SHP77 (cell line): Measurements from ENCODE around the gene HSPG2.
"Not testable (repeated sequence)": the region's sequence is repeated elsewhere in the genome, so short reads cannot be mapped to it uniquely, and the experiment has no call there.

ENCODE experiments used
- DNase-seq, 2 experiments: peaks; one replicate each; lab custom pipeline; 2025; lab: John Stamatoyannopoulos, UW

Gene HSPG2

GRCh38 chr1:21843208-21843607, 93.9 kb downstream of the HSPG2 start:
- no peak for DNase-seq

GRCh38 chr1:21842606-21843162, 94.4 kb downstream of the HSPG2 start:
- DNase-seq, result no peak

GRCh38 chr1:21841852-21842466, 95.2 kb downstream of the HSPG2 start:
- no peak for DNase-seq

- DNase-seq, result no peak
These were observed 96.1 kb downstream of the HSPG2 start for GRCh38 chr1:21840981-21841380.

GRCh38 chr1:21839337-21840037, 97.6 kb downstream of the HSPG2 start:
- DNase-seq, result no peak

- no peak for DNase-seq
These were observed 98.6 kb downstream of the HSPG2 start for GRCh38 chr1:21838359-21839157.

GRCh38 chr1:21837476-21837875, 99.6 kb downstream of the HSPG2 start:
- no peak for DNase-seq

- no peak for DNase-seq
These were observed 100.4 kb downstream of the HSPG2 start for GRCh38 chr1:21836729-21837128.

GRCh38 chr1:21836010-21836409, 101.1 kb downstream of the HSPG2 start:
- DNase-seq, result no peak

- DNase-seq, result no peak
These were observed 102.4 kb downstream of the HSPG2 start for GRCh38 chr1:21834666-21835065.

GRCh38 chr1:21834094-21834493, 103.0 kb downstream of the HSPG2 start:
- no peak for DNase-seq

GRCh38 chr1:21833392-21833976, 103.6 kb downstream of the HSPG2 start:
- no peak for DNase-seq

GRCh38 chr1:21831454-21831970, 105.6 kb downstream of the HSPG2 start:
- no peak for DNase-seq

- DNase-seq, result no peak
These were observed 106.2 kb downstream of the HSPG2 start for GRCh38 chr1:21830792-21831453.

GRCh38 chr1:21829294-21829693, 107.8 kb downstream of the HSPG2 start:
- DNase-seq, result no peak

GRCh38 chr1:21828506-21829210, 108.5 kb downstream of the HSPG2 start:
- no peak for DNase-seq

GRCh38 chr1:21828075-21828474, 109.0 kb downstream of the HSPG2 start:
- no peak for DNase-seq

- DNase-seq, result no peak
These were observed 109.9 kb downstream of the HSPG2 start for GRCh38 chr1:21827141-21827679.

- DNase-seq, result not testable (repeated sequence)
These were observed 110.4 kb downstream of the HSPG2 start for GRCh38 chr1:21826694-21827093.

GRCh38 chr1:21825393-21825792, 111.7 kb downstream of the HSPG2 start:
- no peak for DNase-seq

GRCh38 chr1:21824926-21825325, 112.2 kb downstream of the HSPG2 start:
- DNase-seq, result no peak
